ENCODE data around the gene RRAD. TPM values are rescaled to one million over a fixed set of nuclear protein-coding genes. Genes with fewer than 3 reads are reported as not detected.

Gene RRAD
- polyA plus RNA-seq, 1 experiment, result 3.8 TPM

DNA sequence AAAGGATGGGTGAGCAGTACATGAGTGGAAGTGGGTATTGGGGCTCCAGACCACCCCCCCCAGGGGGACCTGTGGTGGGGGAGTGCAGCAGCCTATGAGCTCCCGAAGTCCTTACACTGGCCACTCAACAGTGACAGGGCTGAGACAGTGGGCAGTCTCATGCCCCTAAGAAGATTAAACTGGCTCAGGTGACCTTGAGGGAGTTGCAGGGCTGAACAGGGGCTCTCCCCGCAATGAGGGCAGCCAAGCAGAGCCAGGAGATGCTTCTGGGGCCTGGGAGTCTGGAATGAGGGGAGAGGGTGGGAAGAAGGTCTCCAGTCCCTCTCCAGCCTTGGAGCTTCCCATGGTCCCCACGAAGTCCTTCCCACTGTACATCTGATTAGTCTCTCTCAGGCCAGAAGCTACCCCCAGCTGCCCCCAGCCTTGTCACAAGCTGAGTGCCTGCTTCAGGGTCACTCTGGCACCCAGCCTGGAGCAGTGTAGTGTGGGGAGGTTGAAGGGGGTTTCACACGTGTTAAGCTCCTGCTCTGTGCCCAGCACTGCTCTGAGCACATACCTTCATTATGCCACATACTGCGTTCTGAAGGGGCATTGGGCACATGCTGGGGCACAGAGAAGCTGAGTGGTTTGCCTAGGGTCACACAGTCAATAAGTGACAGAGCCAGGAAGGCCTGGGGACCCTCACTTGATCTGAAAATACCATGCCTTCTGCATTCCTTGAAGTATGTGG is 5.6 kb downstream of the RRAD start:
- CTCF ChIA-PET, result interaction anchor here (0.7 to 4.5 kb wide), 4 partner anchors 10 to 34 kb away, joined by 3 to 30 read pairs (median 16); no protein-coding TSS in a partner anchor
- Histone ChIP-seq H3K27me3 (ENCODE audit: control insufficient read depth, insufficient read depth, low read length) (peaks cover 20% of the 10 kb centered on the region), H3K36me3 (ENCODE audit: control insufficient read depth, insufficient read depth, low read length) (no peaks in the 10 kb centered on the region), H3K4me3 (ENCODE audit: low read depth, low read length) (no peak overlapping the region)
- no peak for DNase-seq (ENCODE audit: low read depth)
- POLR2A ChIA-PET, result no interaction called here
- TF ChIP-seq, protein P1, sequence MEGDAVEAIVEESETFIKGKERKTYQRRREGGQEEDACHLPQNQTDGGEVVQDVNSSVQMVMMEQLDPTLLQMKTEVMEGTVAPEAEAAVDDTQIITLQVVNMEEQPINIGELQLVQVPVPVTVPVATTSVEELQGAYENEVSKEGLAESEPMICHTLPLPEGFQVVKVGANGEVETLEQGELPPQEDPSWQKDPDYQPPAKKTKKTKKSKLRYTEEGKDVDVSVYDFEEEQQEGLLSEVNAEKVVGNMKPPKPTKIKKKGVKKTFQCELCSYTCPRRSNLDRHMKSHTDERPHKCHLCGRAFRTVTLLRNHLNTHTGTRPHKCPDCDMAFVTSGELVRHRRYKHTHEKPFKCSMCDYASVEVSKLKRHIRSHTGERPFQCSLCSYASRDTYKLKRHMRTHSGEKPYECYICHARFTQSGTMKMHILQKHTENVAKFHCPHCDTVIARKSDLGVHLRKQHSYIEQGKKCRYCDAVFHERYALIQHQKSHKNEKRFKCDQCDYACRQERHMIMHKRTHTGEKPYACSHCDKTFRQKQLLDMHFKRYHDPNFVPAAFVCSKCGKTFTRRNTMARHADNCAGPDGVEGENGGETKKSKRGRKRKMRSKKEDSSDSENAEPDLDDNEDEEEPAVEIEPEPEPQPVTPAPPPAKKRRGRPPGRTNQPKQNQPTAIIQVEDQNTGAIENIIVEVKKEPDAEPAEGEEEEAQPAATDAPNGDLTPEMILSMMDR (IDR thresholded peaks at IDR 0.05; ENCODE audit: insufficient read depth, low read depth, low read length), result no peak

DNA sequence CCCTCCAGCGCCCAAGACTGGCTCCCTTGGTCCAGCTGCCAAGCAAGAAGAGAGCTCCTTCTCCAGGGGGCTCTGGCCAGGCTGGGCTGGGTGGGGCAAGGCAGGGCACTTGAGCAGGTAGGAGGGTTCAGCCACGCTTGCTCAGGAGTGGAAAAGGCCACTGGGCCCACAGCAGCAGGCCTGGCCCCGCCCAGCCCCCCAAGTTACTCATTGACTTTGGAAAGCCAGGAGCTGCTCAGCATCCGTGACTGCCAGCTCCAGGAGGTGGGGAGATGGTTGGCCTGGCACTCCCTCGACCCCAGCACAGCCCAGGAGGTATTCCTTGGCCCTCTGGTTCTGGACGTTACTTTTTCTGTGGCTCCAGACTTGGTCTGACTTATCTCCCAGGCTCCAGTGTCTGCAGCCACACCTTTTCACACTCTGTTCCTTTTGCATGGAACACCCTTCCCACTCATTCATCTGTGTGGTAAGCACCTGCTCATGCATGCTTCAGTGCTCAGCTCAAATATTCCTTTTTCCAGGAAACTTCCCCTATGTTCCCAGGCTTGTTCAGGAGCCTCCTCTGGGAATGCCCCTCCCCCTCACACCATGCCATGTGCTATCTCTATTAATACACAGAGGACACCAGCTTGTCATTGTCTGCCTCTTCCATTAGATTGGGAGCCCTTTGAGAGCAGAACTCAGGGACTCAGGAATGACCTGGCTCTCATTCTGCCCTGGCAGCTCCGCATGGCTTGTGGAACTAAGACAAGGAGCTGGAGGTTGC is 6.3 kb downstream of the RRAD start, which contains the start of gene CDH16:
CDH16 (minus strand) TSS at position 83 of the 766 bp plus-strand sequence. CDS start 820 bp downstream, outside the sequence.
- Histone ChIP-seq H3K36me3 (ENCODE audit: control insufficient read depth, insufficient read depth, low read length) (no peaks in the 10 kb centered on the region), H3K4me3 (ENCODE audit: low read depth, low read length) (no peak within 1 kb of the TSS), H3K27me3 (ENCODE audit: control insufficient read depth, insufficient read depth, low read length) (peaks cover 19% of the 10 kb centered on the region)
- POLR2A ChIA-PET, result no interaction called here
- CTCF ChIA-PET, result interaction anchor here (0.7 to 4.5 kb wide), 6 partner anchors 9 to 35 kb away, joined by 3 to 30 read pairs (median 8); no protein-coding TSS in a partner anchor
- TF ChIP-seq, protein P1 (IDR thresholded peaks at IDR 0.05; ENCODE audit: insufficient read depth, low read depth, low read length), result no peak
- DNase-seq (ENCODE audit: low read depth), result no peak

DNA sequence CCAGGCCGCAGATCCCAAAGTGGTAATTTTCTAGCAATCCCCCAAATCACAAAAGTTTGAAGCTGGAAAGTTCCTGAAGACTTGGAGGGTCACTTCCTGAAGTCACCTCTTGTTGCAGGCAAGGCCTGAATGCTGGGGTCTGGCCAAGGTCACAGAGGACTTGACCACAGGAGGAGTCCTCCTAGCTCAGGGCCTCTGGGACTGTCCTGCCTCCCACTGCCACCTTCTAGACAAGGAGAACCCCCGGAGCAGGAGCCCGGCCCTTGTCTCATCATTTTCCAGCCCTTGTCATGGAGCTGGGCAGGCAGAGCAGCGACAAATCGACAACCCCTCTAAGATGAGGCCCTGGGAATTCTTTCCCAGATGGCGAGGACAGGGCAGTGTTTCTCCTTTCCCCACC is 7.0 kb downstream of the RRAD start:
- peaks cover 19% of the 10 kb centered on the region for H3K27me3 ChIP-seq (ENCODE audit: control insufficient read depth, insufficient read depth, low read length)
- H3K36me3 ChIP-seq (ENCODE audit: control insufficient read depth, insufficient read depth, low read length), result no peaks in the 10 kb centered on the region
- ChIA-PET CTCF (interaction anchor here (0.7 to 4.5 kb wide), 4 partner anchors 9 to 32 kb away, joined by 3 to 30 read pairs (median 12); no protein-coding TSS in a partner anchor), POLR2A (no interaction called here)
- TF ChIP-seq, protein P1 (IDR thresholded peaks at IDR 0.05; ENCODE audit: insufficient read depth, low read depth, low read length), result no peak
- H3K4me3 ChIP-seq (ENCODE audit: low read depth, low read length), result no peak overlapping the region
- DNase-seq (ENCODE audit: low read depth), result no peak

DNA sequence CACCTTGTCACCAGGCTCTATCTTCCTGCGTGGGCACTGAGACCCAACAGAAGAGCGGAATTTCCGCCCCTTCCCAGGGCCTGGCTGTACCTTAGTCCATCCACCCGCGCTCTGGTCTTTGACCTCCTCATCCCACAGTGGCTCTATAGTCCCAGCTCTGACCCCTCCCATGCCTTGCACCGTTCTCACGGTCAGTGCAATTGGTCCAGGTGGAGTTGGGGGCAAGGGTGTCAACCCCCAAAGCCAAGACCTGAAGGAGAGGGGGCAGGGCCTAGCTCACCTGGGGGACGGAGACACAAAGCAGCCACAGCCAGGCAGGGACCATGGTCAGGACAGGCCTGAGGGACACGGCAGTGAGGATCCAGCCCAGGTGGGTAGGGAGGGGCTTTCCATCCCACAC is 7.6 kb downstream of the RRAD start:
- Histone ChIP-seq H3K27me3 (ENCODE audit: control insufficient read depth, insufficient read depth, low read length) (peaks cover 19% of the 10 kb centered on the region), H3K4me3 (ENCODE audit: low read depth, low read length) (no peak overlapping the region), H3K36me3 (ENCODE audit: control insufficient read depth, insufficient read depth, low read length) (no peaks in the 10 kb centered on the region)
- POLR2A ChIA-PET, result no interaction called here
- TF ChIP-seq, protein P1 (IDR thresholded peaks at IDR 0.05; ENCODE audit: insufficient read depth, low read depth, low read length), result no peak
- DNase-seq (ENCODE audit: low read depth), result no peak
- CTCF ChIA-PET, result interaction anchor here (0.7 to 4.5 kb wide), 3 partner anchors 8 to 22 kb away, joined by 3 to 30 read pairs (median 20); no protein-coding TSS in a partner anchor

DNA sequence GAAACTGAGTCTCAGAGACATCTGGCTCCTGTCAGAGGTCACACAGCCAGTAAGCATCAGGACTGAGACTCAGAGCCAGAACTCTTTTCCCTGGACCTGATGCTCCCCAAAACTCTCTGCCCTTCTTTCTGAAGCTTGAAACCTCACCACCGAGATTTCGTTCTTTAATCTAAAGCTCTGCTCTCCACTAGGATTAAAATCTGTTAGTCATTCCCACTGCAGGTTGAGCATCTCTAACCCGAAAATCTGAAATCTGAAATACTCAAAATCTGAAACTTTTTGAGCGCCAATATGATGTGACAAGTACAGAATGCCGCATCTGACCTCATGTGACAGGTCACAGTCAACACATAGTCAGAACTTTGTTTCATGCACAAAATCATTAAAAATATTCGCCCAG is 8.8 kb downstream of the RRAD start:
- TF ChIP-seq, protein P1 (IDR thresholded peaks at IDR 0.05; ENCODE audit: insufficient read depth, low read depth, low read length), result no peak
- ChIA-PET POLR2A (no interaction called here), CTCF (interaction anchor here (0.8 to 1.1 kb wide), 3 partner anchors 12 to 21 kb away, joined by 3 to 4 read pairs (median 3); no protein-coding TSS in a partner anchor)
- no peaks in the 10 kb centered on the region for H3K36me3 ChIP-seq (ENCODE audit: control insufficient read depth, insufficient read depth, low read length)
- peaks cover 19% of the 10 kb centered on the region for H3K27me3 ChIP-seq (ENCODE audit: control insufficient read depth, insufficient read depth, low read length)
- no peak overlapping the region for H3K4me3 ChIP-seq (ENCODE audit: low read depth, low read length)
- DNase-seq (ENCODE audit: low read depth), result no peak
